Fibroblast of villous mesenchyme (primary cell): ENCODE measurements around the gene NDUFAF4. TPM values are rescaled to one million over a fixed set of nuclear protein-coding genes. Genes with fewer than 3 reads are reported as not detected.
"Not testable (repeated sequence)": the region's sequence is repeated elsewhere in the genome, so short reads cannot be mapped to it uniquely, and the experiment has no call there.

Experiments
- DNase-seq: peaks from one replicate; pipeline ENCODE4 v3.0.0-alpha.2; 2010; ENCODE audit warnings: low read depth
- H3K4me3 ChIP-seq: 2 replicates; pipeline ENCODE4 v1.5.1; 2011; ENCODE audit warnings: low read depth, mild to moderate bottlenecking, low read length
- CTCF ChIP-seq: IDR thresholded peaks from 2 replicates; pipeline ENCODE4 v1.5.1; 2012; ENCODE audit warnings: low read depth, mild to moderate bottlenecking, low read length; ENCODE audit not compliant: insufficient read depth
- total RNA-seq: library from RNA; depleted of rRNA; stranded (reverse); fragments of >200 nt; gene quantifications from 2 replicates; pipeline ENCODE4 v1.2.3, GENCODE V29; 2012

NDUFAF4 gene
- total RNA-seq, 1 donor: 11.7 TPM

GRCh38 chr6:96900873-96901272, 3.2 kb upstream of the NDUFAF4 start:
- no peak overlapping the region for H3K4me3 ChIP-seq
- no peak for TF ChIP-seq CTCF
- no peak for DNase-seq

DNA sequence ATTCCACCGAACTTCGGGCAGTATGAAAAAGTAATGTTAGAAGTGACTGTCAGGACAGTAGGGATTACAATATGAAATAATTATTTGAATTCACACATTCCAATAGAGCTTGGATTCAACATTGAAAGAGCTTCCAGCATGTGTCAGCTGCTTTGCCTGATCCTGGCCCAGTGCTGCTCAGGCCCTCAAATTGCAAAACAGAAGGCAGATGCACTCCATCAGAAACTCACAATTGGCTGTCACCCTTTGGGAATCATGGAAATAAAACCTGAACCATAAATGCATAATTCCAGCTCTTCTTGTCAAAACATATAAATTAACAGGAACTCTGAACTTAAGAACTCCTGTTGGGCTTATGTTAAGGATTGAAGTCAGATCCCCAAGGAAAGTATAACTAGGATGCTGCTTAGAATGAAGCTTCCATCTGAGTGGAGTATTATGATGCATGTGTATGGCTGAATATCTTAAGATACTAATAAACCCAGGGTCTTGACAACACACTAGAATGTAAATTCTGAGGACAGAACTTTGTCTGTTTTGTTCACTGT, 1.8 kb upstream of the NDUFAF4 start:
- DNase-seq: no peak
- no peak for TF ChIP-seq CTCF
- H3K4me3 ChIP-seq: no peak overlapping the region

DNA sequence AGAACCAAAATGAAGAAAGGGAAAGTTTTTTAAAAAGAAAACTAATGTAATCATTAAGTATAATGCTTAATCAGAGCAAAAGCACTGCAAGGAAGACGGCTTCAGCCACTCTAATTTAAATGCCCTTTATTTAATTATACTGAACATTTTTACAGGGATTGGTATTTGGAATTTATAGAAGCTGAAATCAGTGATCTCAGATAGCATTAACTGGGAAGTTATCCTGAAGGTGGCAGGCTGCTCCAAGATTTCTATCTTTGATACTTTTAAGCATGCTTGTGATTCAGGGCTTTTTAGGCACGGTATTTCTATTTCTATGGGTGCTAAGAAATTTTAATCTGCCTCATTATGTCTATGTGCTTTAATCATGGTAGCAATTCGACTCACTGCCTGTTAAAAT, 1.3 kb upstream of the NDUFAF4 start:
- H3K4me3 ChIP-seq: no peak overlapping the region
- peak; percentile 42 for TF ChIP-seq CTCF
- DNase-seq: peak; percentile 47

GRCh38 chr6:96898241-96898851, 655 bp upstream of the NDUFAF4 start:
- DNase-seq: peak; percentile 41
- peak overlapping the region; percentile 91 for H3K4me3 ChIP-seq
- no peak for TF ChIP-seq CTCF

DNA sequence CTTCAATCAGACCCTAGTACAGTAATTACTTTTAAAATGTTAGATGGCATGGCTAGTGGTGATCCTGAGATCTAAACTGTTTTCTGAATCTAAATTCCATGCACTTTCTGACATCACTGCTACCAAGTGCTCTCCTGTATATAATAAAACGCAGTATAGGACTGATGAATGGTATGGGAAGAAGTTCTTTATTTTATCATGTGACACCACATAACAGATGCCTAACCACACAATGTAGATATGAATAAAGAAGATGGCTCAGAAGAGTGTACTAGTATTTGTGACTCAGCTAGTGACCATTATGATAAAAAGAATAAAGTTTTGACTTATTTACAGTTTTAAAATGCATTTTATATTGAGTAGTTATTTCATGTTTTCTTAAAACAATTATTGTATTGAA, 8.5 kb downstream of the NDUFAF4 start:
- H3K4me3 ChIP-seq: no peak overlapping the region
- no peak for TF ChIP-seq CTCF
- no peak for DNase-seq

GRCh38 chr6:96888745-96889144, 8.9 kb downstream of the NDUFAF4 start:
- DNase-seq: no peak
- no peak overlapping the region for H3K4me3 ChIP-seq
- TF ChIP-seq CTCF: no peak

DNA sequence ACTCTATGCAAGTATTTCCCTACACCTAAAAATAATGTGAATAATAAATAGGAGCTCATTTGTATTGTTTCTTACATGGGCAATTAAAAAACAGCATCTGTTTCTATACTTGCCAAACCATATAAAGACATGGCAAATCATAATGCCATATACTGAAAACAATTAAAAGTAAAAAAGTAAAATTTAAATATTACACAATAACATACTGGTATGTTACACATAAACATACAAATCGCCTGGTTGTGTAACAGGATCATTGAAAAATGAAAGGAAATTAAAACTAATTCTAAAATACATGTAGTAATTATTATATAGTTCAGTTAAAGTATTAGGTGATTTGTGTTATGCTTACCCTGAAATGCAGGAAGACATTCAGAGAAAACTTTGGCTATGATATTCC, 11.2 kb downstream of the NDUFAF4 start:
- no peak for TF ChIP-seq CTCF
- no peak for DNase-seq

GRCh38 chr6:96885187-96885631, 12.5 kb downstream of the NDUFAF4 start:
- H3K4me3 ChIP-seq, DNase-seq: not testable (repeated sequence)

More for the DNA sequence above, 11.2 kb downstream of the NDUFAF4 start:
- H3K4me3 ChIP-seq: no peak overlapping the region
